Ectodermal cell (in vitro differentiated cells): Measurements from ENCODE around the gene NT5DC3.

ENCODE experiments used
- H3K27ac ChIP-seq: 2 replicates; pipeline ENCODE4 v1.7.0; 2013; ENCODE audit warnings: mild to moderate bottlenecking, low read depth, low read length; ENCODE audit not compliant: insufficient read depth, poor library complexity, severe bottlenecking
- H3K27me3 ChIP-seq: 2 replicates; pipeline ENCODE4 v1.7.0; 2013; ENCODE audit warnings: mild to moderate bottlenecking, low read length; ENCODE audit not compliant: insufficient read depth, control insufficient read depth, poor library complexity, severe bottlenecking
- H3K36me3 ChIP-seq: one replicate; pipeline ENCODE4 v1.7.0; 2013; ENCODE audit warnings: low read length; ENCODE audit not compliant: control insufficient read depth, insufficient read depth
- H3K4me1 ChIP-seq: one replicate; pipeline ENCODE4 v1.7.0; 2013; ENCODE audit warnings: low read length; ENCODE audit not compliant: control insufficient read depth, insufficient read depth
- H3K4me3 ChIP-seq: 2 replicates; pipeline ENCODE4 v1.7.0; 2013; ENCODE audit warnings: low read depth, low read length, control low read depth; ENCODE audit not compliant: insufficient read depth
- H3K9me3 ChIP-seq: 2 replicates; pipeline ENCODE4 v1.7.0; 2013; ENCODE audit warnings: mild to moderate bottlenecking, low read length, moderate library complexity; ENCODE audit not compliant: control insufficient read depth
- WGBS, 2 experiments: methylation state at CpG; one replicate each; pipeline ENCODE4 v1.1.7; 2013; ENCODE audit warnings: missing lambda C conversion rate in 2 of 2; 5-methylcytosine and 5-hydroxymethylcytosine counted together

NT5DC3 gene

DNA sequence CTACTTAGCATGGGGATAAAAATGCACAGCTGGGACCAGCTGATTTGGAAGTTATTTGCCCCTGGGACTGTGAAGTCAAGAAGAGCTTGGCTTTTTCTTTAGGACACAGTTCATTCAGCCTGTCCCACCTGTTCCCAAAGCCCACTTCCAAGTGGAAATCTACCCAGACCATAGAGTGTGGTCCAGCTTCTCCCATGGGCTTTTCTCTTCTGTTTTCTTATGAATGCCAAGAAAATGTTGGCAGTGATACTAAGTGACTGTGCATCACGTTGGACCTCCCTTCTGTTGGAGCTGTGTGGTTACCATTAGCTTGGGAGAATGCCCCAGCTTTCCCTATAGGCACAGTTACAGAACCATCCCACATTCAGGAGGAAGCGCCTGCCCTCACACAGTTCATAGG lies 89.4 kb downstream of the NT5DC3 start:
- no peak overlapping the region for H3K27ac ChIP-seq
- H3K9me3 ChIP-seq, result no peaks in the 10 kb centered on the region
- H3K4me1 ChIP-seq, result no peaks in the 10 kb centered on the region
- H3K4me3 ChIP-seq, result no peak overlapping the region
- no peaks in the 10 kb centered on the region for H3K36me3 ChIP-seq
- 82 to 85% methylated on average over 2 of the region's 2 CpGs for WGBS, 2 experiments
- H3K27me3 ChIP-seq, result no peaks in the 10 kb centered on the region

DNA sequence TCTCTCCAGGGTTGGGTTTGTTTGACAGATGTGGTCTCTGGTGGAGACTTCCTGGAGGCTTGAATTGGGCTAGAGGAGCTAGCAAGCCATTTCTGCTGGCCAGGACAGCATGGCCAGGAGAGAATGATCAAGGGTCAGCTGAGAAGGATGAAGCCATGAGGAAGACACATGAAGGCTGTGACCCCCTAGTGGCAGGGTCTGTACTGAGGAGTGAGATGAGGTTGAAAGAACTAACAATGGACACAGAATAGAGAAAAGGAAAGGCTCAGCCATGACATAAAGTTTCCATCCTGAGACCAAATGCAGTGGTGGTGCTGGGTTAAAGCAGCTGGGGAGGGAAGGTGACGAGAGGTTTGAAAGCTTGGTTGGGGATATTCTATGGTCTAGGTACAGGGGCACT lies 89.9 kb downstream of the NT5DC3 start:
- no peaks in the 10 kb centered on the region for H3K27me3 ChIP-seq
- 87 to 94% methylated on average over 1 of the region's 1 CpG for WGBS, 2 experiments
- no peaks in the 10 kb centered on the region for H3K4me1 ChIP-seq
- no peak overlapping the region for H3K4me3 ChIP-seq
- no peaks in the 10 kb centered on the region for H3K36me3 ChIP-seq
- H3K9me3 ChIP-seq, result no peaks in the 10 kb centered on the region
- no peak overlapping the region for H3K27ac ChIP-seq

DNA sequence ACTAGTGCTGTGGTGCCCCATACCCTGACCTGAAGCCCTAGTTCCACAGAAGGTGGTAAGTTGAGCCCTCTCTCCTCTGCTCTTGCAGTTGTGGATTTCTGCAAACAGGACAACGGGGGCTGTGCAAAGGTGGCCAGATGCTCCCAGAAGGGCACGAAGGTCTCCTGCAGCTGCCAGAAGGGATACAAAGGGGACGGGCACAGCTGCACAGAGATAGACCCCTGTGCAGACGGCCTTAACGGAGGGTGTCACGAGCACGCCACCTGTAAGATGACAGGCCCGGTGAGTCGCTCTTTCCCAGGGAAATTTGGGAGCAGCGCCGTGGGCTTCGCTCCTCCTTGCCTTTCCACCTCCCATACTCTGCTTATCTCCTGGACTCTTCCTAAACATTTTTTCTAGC lies 92.2 kb downstream of the NT5DC3 start:
- Histone ChIP-seq H3K9me3 (no peaks in the 10 kb centered on the region), H3K4me3 (no peak overlapping the region), H3K36me3 (no peaks in the 10 kb centered on the region), H3K27ac (no peak overlapping the region), H3K27me3 (no peaks in the 10 kb centered on the region), H3K4me1 (no peaks in the 10 kb centered on the region)
- 89 to 95% methylated on average over 12 of the region's 12 CpGs for WGBS, 2 experiments

DNA sequence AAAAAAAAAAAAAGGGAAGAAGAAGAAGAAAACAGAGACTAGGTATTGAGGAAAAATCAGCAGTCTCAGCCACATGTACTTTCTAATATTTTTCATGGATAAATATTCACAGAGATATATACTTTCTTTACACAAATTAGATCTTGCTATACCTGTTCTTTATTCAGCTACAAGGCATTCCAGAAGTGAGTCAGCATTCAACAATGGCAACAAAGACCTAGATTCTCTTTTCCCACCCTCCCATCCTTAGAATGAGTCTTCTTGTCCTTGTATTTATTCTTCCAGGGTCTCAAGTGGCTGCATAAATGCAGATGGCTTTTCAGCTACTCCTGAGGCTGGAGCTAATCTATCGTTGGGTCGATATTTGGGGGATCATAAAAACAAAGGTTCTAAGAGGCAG lies 93.0 kb downstream of the NT5DC3 start:
- no peak overlapping the region for H3K4me3 ChIP-seq
- no peaks in the 10 kb centered on the region for H3K27me3 ChIP-seq
- 96 to 97% methylated on average over 2 of the region's 2 CpGs for WGBS, 2 experiments
- no peaks in the 10 kb centered on the region for H3K4me1 ChIP-seq
- H3K9me3 ChIP-seq, result no peaks in the 10 kb centered on the region
- H3K36me3 ChIP-seq, result no peaks in the 10 kb centered on the region
- no peak overlapping the region for H3K27ac ChIP-seq

DNA sequence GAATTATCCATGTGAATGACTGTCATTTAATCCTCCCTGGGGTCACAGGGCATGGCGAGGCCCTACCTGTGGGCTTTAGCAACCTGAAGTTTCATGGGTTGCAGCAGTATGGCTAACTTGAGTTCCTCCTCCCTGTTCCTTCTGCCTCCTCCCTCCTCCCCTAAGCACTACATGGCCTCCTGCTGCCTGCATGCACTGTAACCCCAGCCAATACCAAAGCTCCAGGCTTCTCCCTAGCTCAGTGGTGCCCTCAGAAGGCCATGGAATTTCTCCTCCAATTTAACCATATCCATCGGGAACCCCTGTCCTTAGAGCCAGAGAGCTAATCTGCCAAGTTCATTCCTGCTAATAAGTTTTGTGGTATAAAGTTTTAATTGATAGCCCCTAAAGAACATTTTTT lies 95.1 kb downstream of the NT5DC3 start:
- H3K4me3 ChIP-seq, result no peak overlapping the region
- H3K36me3 ChIP-seq, result no peaks in the 10 kb centered on the region
- H3K27me3 ChIP-seq, result no peaks in the 10 kb centered on the region
- no peak overlapping the region for H3K27ac ChIP-seq
- 57 to 74% methylated on average over 2 of the region's 2 CpGs for WGBS, 2 experiments
- H3K9me3 ChIP-seq, result no peaks in the 10 kb centered on the region
- H3K4me1 ChIP-seq, result no peaks in the 10 kb centered on the region

DNA sequence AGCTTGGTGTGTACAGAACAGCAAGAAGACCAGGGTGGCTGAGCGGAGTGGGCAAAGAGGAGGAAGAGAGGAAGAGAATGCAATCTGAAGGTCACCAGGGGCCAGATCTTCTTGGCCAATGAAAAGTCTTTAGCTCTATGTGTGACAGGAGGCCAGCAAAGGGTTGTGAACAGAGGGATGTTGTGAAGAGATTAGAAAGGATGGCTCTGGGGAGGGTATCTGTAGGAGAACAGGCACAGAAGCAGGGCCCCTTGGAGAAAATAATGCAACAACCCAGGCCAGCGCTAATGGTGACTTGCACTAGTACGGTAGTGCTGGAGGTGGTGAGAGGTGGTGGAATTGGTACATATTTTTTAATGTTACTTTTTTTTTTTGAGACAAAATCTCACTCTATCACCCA lies 97.2 kb downstream of the NT5DC3 start:
- no peaks in the 10 kb centered on the region for H3K9me3 ChIP-seq
- 98 to 99% methylated on average over 3 of the region's 3 CpGs for WGBS, 2 experiments
- no peaks in the 10 kb centered on the region for H3K4me1 ChIP-seq
- no peak overlapping the region for H3K4me3 ChIP-seq
- no peak overlapping the region for H3K27ac ChIP-seq
- no peaks in the 10 kb centered on the region for H3K27me3 ChIP-seq
- H3K36me3 ChIP-seq, result no peaks in the 10 kb centered on the region

DNA sequence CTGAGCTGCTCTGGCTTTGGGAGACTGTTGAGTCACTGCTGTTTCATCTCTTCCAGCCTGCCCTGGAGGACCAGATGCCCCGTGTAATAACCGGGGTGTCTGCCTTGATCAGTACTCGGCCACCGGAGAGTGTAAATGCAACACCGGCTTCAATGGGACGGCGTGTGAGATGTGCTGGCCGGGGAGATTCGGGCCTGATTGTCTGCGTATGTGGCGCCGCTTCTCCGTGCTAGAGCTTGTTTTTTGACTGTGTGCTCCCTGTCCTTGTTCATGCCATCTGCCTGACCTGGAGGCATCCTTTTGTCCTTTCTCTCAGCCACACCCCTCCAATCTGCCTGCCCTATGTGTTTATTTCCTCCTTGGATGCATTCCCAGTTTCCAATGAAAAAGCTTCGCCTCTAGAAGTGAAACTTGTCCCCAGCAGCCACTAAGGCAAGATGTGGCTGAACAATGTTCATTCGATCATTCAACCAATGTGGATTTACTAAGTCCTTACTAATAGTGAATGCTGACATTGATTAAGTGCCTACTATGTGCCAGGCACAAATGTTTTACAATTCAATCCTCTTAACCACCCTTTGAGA lies 98.6 kb downstream of the NT5DC3 start:
- WGBS, 2 experiments, result 93 to 94% methylated on average over 15 of the region's 15 CpGs
- H3K4me1 ChIP-seq, result no peaks in the 10 kb centered on the region
- no peaks in the 10 kb centered on the region for H3K27me3 ChIP-seq
- no peaks in the 10 kb centered on the region for H3K9me3 ChIP-seq
- H3K4me3 ChIP-seq, result no peak overlapping the region
- H3K36me3 ChIP-seq, result no peaks in the 10 kb centered on the region
- H3K27ac ChIP-seq, result no peak overlapping the region

DNA sequence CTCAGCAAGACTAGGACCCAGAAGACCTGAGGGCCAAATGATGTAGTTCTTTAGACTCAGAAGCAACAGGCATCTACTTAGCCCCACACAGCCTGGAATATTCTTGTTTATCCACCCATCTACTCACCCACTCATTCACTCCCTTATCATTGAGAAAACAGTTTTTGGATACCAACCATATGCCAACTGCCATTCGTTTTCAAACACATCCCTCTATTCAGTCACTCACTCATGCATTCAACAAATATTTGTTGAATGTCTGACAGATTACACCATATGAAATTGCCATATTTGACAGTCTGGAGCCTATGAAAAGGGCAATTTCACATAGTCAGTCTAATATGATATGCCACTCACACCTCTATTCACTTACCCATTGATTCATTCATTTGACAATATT lies 103.2 kb downstream of the NT5DC3 start:
- Histone ChIP-seq H3K27ac (no peak overlapping the region), H3K4me3 (no peak overlapping the region), H3K4me1 (no peaks in the 10 kb centered on the region), H3K27me3 (no peaks in the 10 kb centered on the region), H3K9me3 (no peaks in the 10 kb centered on the region), H3K36me3 (no peaks in the 10 kb centered on the region)
- 78 to 87% methylated on average over 1 of the region's 1 CpG for WGBS, 2 experiments

DNA sequence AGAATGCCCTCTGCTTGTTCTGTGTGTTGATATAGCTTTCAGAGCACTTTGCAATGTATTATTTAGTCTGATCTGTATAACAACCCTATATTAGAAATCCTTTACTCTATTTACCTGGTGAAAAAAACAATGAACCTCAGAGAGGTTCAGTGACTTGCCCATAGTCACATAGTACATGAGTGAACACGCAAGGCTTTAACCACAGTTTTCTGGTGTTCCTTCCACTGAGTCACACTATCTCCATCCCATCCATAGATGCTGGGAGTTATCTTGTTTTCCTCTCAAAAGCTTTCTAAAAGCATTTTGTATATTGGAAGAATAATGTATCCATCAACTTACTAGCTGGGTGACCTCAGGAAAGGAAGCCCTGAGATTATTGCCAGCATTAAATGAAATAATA lies 104.5 kb downstream of the NT5DC3 start:
- no peaks in the 10 kb centered on the region for H3K36me3 ChIP-seq
- H3K4me1 ChIP-seq, result no peaks in the 10 kb centered on the region
- 95 to 97% methylated on average over 1 of the region's 1 CpG for WGBS, 2 experiments
- no peaks in the 10 kb centered on the region for H3K27me3 ChIP-seq
- H3K27ac ChIP-seq, result no peak overlapping the region
- no peak overlapping the region for H3K4me3 ChIP-seq
- no peaks in the 10 kb centered on the region for H3K9me3 ChIP-seq

DNA sequence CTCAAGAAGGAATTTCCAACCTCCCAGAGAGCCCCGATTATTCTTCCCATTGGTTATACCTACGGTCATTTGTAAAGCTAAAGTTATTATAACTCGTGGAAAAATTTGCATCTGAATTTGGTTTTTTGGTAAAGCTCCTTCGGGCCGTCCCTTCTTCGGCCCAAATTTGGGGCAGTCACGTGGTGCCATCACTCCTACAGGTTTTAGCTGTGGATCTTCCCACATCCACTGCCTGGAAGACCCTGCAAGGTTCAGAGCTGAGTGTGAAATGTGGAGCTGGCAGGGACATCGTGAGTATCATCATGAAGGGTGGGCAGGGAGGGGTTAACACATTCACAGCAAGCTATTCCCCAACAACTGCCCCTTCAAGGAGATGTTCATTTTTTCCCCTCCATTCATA lies 105.7 kb downstream of the NT5DC3 start:
- Histone ChIP-seq H3K27ac (no peak overlapping the region), H3K36me3 (no peaks in the 10 kb centered on the region), H3K4me1 (no peaks in the 10 kb centered on the region), H3K4me3 (no peak overlapping the region), H3K27me3 (no peaks in the 10 kb centered on the region), H3K9me3 (no peaks in the 10 kb centered on the region)
- WGBS, 2 experiments, result 88 to 89% methylated on average over 8 of the region's 8 CpGs

DNA sequence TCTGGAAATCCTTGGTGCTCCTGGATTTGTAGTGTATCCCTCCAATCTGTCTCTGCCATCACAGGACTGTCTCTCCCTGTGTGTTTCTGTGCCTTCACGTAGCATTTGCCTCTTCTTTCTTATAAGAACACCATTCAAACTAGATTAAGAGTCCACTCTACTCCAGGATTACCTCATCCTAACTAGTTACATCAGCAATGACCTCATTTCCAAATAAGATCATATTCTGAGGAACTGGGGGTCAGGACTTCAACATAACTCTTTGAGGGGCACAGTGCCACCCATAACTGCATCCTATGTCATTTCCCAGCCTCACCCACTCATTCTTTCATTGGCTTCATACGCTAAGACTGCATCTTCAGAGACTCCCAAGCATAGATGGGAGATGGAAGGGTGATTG lies 106.2 kb downstream of the NT5DC3 start:
- Histone ChIP-seq H3K4me1 (no peaks in the 10 kb centered on the region), H3K36me3 (no peaks in the 10 kb centered on the region), H3K9me3 (no peaks in the 10 kb centered on the region), H3K4me3 (no peak overlapping the region), H3K27ac (no peak overlapping the region), H3K27me3 (no peaks in the 10 kb centered on the region)
- WGBS, 2 experiments, result 85 to 92% methylated on average over 2 of the region's 2 CpGs
